Astrocyte of the spinal cord (primary cell): ENCODE measurements around the gene CACNA1D.

Experiments
- DNase-seq: peaks from one replicate; pipeline ENCODE4 v3.0.0; 2011; ENCODE audit warnings: low read depth, low spot score
- H3K4me3 ChIP-seq: 2 replicates; pipeline ENCODE4 v1.5.1; 2011; ENCODE audit warnings: low read depth, mild to moderate bottlenecking, low read length, moderate library complexity
- in situ Hi-C: cut with HindIII; loops from 2 replicates; pipeline ENCODE4 v1.10.0; 2017; ENCODE audit warnings: low sequenced_read_pairs
- TF ChIP-seq, protein P1 (sequence below): IDR thresholded peaks from 2 replicates; pipeline ENCODE4 v1.5.1; 2012; ENCODE audit warnings: low read depth, mild to moderate bottlenecking, low read length, inconsistent platforms

CACNA1D gene

DNA sequence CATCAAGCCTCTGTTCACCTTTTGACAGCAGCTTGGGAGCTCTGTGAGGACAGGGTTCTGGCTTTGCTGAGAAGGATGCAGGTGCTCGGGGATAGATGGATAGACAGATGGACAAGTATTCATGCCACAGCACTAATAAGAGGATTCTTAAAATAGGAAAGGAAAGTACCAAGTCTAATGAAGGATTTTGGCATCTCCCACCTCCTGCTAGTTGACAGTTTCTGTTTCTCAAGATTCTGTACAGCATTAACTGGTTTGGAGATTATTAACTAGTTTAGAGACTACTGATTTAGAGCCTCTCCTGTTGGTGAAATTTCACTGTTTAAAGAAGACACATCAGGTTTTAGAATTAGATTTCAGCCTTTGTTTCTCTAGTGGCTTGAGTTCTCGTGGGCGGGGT lies 152.3 kb downstream of the CACNA1D start:
- TF ChIP-seq, protein P1, sequence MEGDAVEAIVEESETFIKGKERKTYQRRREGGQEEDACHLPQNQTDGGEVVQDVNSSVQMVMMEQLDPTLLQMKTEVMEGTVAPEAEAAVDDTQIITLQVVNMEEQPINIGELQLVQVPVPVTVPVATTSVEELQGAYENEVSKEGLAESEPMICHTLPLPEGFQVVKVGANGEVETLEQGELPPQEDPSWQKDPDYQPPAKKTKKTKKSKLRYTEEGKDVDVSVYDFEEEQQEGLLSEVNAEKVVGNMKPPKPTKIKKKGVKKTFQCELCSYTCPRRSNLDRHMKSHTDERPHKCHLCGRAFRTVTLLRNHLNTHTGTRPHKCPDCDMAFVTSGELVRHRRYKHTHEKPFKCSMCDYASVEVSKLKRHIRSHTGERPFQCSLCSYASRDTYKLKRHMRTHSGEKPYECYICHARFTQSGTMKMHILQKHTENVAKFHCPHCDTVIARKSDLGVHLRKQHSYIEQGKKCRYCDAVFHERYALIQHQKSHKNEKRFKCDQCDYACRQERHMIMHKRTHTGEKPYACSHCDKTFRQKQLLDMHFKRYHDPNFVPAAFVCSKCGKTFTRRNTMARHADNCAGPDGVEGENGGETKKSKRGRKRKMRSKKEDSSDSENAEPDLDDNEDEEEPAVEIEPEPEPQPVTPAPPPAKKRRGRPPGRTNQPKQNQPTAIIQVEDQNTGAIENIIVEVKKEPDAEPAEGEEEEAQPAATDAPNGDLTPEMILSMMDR, result no peak
- in situ Hi-C loops, result no loop called here
- DNase-seq, result no peak
- H3K4me3 ChIP-seq, result no peak overlapping the region

DNA sequence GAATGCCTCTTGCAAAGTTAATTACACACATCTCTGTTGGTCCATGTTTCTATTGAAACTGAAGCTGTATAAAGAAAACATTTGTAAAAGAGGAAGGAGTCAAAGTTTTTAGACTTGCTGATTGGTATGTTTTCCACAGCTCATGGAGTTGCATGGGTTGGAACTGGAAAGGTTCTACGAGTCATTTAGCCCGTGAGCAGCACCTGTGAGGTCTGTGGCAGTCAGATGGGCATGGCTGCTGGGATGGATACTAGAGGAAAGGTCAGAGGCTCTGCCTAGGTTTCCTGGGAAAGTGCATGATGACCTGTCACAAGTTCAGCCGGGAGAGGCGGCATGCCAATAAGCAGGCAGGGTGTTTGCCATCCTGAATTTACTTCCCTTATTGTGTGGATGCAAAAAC lies 155.4 kb downstream of the CACNA1D start:
- no peak for DNase-seq
- TF ChIP-seq, protein P1, result no peak
- H3K4me3 ChIP-seq, result no peak overlapping the region
- in situ Hi-C loops, result no loop called here

DNA sequence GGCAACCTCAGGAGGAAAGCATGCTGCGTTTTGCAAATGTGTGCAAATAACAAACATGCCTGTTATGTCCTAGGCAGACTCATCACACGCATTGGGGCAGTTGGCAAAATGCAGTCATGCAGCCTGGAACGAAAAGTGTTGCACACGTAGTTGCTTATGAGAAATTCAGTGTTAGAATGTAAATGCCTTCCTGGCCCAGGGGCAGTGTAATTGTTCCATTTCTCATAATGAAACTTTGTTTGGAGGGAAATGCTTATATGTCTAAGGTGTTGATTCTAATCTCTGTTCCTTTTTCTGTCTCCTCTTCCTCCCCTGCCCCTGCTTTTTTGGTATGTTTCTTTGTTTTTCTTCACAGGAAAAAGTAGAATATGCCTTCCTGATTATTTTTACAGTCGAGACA lies 156.0 kb downstream of the CACNA1D start:
- DNase-seq, result no peak
- TF ChIP-seq, protein P1, result no peak
- H3K4me3 ChIP-seq, result no peak overlapping the region
- in situ Hi-C loops, result no loop called here

DNA sequence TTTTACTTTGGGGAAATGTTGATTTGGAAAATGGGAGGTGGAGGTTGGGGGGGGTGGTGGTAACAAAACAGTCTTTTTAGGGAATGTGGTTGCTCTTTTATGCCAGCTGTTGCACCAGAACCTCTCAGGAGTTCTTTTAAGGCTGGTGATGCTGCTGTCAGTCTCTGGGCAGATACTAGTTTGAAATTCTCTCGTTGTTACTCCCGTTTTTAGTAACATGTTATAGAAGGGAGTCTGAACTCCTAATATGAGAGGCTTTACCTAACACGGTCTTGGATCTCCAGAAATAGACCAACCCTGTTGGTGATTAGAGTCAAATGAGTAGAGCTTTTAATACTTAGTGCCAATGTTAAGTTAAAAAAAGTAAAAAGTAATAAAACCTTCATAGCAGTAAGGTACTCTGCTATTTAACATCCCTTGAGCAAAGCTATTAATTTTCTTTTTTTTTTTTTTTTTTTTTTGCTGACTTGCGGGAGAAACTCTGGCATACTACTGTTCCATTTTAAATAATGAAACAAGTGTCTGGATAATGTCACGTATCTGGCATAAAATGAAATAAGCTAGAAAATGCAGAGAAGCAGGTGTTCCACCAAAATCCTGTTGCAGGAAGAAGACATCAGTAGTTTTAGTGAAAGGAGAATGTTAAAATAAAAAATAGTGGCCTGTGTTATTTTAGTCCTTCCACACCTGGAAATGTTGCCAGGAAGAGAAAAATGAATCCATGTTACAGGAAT lies 156.7 kb downstream of the CACNA1D start:
- TF ChIP-seq, protein P1, result no peak
- no peak overlapping the region for H3K4me3 ChIP-seq
- no peak for DNase-seq
- in situ Hi-C loops, result no loop called here

DNA sequence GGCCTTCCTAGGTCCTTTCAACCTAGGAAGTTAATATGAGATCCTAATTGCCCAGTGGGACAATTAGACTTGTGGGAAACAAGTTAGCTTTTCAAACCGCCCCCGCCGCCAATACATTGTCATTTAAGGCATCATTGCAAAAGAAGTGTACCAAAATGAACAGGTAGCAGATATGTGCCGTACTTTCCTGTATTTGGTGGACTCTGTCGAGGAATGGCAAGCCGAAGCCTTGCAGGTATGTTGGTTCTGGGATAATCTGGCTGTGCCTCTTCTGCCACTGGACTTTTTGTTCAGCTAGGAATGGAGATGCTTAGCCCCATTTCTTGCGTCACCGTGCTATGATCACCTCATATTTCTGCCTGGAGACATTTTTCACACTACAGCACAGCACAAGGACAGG lies 157.5 kb downstream of the CACNA1D start:
- in situ Hi-C loops, result no loop called here
- no peak for DNase-seq
- no peak overlapping the region for H3K4me3 ChIP-seq
- TF ChIP-seq, protein P1, result no peak

DNA sequence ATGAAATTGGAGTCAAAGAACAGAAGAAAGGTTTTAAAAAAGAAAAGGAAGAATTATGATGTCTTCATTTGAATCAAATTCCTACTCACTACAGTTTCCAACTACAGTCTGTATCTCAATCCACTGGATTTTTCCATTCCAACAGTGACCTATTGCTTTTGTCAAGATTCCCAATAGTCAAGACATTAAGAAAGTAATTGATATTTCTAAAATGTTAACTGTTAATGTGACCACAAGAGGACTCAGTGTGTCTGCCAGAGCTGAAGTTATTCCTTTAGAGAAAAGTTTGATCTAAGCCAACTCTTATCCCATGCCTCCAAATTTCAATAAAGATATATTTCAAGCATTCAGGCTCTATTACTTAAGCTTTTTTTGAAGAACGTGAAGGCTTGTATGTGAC lies 163.2 kb downstream of the CACNA1D start:
- TF ChIP-seq, protein P1, result no peak
- in situ Hi-C loops, result no loop called here

More for the DNA sequence above, 163.2 kb downstream of the CACNA1D start:
- H3K4me3 ChIP-seq, result no peak overlapping the region
- no peak for DNase-seq
